Liver (tissue), 3 donors: ENCODE data around the gene RNASE3.

Experiments used
- FOXA2 ChIP-seq: IDR thresholded peaks from 2 replicates; pipeline ENCODE4 v1.6.1; 2016; ENCODE audit warnings: antibody characterized with exemption
- GABPA ChIP-seq, 2 donors: IDR thresholded peaks in 1 of 2; conservative IDR thresholded peaks in 1 of 2; 2 replicates each; pipeline ENCODE4 v1.6.1; 2016; ENCODE audit warnings: antibody characterized with exemption in 2 of 2, mild to moderate bottlenecking in 1 of 2, moderate library complexity in 1 of 2
- HNF4A ChIP-seq, 2 donors: conservative IDR thresholded peaks; 2 replicates each; pipeline ENCODE4 v1.6.1; 2016; ENCODE audit warnings: antibody characterized with exemption in 2 of 2, mild to moderate bottlenecking in 2 of 2
- JUND ChIP-seq, 2 donors: IDR thresholded peaks; 2 replicates each; pipeline ENCODE4 v1.6.1; 2016; ENCODE audit warnings: antibody characterized with exemption in 2 of 2
- SP1 ChIP-seq: IDR thresholded peaks from 2 replicates; pipeline ENCODE4 v1.6.1; 2018; ENCODE audit warnings: antibody characterized with exemption, mild to moderate bottlenecking
- TAF1 ChIP-seq: conservative IDR thresholded peaks from 2 replicates; pipeline ENCODE4 v1.6.1; 2016; ENCODE audit warnings: antibody characterized with exemption, mild to moderate bottlenecking
- YY1 ChIP-seq: IDR thresholded peaks from 2 replicates; pipeline ENCODE4 v1.6.1; 2016; ENCODE audit warnings: antibody characterized with exemption, mild to moderate bottlenecking
- TF ChIP-seq, protein P1 (sequence below): fragments of 150-350 bp; IDR thresholded peaks from 2 replicates; pipeline ENCODE4 v1.5.1; 2017; ENCODE audit warnings: improper control_type of control experiment, low read depth, low read length; ENCODE audit not compliant: missing input control
- TF ChIP-seq, protein P2 (sequence below): IDR thresholded peaks from 2 replicates; pipeline ENCODE4 v1.6.1; 2016; ENCODE audit warnings: antibody characterized with exemption, mild to moderate bottlenecking
- TF ChIP-seq, protein P3 (sequence below): IDR thresholded peaks from 2 replicates; pipeline ENCODE4 v1.6.1; 2016; ENCODE audit warnings: antibody characterized with exemption
- TF ChIP-seq, protein P4 (sequence below): IDR thresholded peaks from 2 replicates; pipeline ENCODE4 v1.6.1; 2016; ENCODE audit warnings: antibody characterized with exemption
- donor health status: healthy.
- donor health status: healthy.

DNA sequence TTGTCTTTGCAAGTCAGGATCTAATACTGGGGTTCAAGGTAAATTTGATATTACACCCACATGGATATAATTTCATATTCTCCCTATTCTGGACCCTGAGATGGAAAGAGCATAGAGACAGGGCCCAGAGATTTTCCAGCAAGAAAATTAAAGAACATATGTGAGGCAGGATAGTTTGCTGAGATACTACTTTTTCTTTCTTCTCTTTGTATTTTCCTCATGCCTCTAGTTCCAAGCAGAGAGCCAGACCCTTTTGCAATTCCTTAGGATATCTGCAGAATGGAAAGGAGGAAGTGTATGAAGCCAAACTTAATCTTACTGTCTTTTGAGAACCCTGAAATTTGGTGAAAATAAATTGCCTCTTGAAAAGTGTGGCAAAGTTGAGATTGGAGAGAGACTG lies 34.0 kb upstream of the RNASE3 start:
- TF ChIP-seq SP1 (no peak), GABPA (IDR thresholded peaks at IDR 0.05 in 1 of 2, conservative IDR thresholded peaks at IDR 0.05 in 1 of 2) (no peak), YY1 (no peak), TAF1 (no peak), FOXA2 (no peak), JUND (IDR thresholded peaks at IDR 0.05) (no peak), HNF4A (conservative IDR thresholded peaks at IDR 0.05) (no peak)
- TF ChIP-seq, protein P1, sequence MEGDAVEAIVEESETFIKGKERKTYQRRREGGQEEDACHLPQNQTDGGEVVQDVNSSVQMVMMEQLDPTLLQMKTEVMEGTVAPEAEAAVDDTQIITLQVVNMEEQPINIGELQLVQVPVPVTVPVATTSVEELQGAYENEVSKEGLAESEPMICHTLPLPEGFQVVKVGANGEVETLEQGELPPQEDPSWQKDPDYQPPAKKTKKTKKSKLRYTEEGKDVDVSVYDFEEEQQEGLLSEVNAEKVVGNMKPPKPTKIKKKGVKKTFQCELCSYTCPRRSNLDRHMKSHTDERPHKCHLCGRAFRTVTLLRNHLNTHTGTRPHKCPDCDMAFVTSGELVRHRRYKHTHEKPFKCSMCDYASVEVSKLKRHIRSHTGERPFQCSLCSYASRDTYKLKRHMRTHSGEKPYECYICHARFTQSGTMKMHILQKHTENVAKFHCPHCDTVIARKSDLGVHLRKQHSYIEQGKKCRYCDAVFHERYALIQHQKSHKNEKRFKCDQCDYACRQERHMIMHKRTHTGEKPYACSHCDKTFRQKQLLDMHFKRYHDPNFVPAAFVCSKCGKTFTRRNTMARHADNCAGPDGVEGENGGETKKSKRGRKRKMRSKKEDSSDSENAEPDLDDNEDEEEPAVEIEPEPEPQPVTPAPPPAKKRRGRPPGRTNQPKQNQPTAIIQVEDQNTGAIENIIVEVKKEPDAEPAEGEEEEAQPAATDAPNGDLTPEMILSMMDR, result no peak
- TF ChIP-seq, protein P2, sequence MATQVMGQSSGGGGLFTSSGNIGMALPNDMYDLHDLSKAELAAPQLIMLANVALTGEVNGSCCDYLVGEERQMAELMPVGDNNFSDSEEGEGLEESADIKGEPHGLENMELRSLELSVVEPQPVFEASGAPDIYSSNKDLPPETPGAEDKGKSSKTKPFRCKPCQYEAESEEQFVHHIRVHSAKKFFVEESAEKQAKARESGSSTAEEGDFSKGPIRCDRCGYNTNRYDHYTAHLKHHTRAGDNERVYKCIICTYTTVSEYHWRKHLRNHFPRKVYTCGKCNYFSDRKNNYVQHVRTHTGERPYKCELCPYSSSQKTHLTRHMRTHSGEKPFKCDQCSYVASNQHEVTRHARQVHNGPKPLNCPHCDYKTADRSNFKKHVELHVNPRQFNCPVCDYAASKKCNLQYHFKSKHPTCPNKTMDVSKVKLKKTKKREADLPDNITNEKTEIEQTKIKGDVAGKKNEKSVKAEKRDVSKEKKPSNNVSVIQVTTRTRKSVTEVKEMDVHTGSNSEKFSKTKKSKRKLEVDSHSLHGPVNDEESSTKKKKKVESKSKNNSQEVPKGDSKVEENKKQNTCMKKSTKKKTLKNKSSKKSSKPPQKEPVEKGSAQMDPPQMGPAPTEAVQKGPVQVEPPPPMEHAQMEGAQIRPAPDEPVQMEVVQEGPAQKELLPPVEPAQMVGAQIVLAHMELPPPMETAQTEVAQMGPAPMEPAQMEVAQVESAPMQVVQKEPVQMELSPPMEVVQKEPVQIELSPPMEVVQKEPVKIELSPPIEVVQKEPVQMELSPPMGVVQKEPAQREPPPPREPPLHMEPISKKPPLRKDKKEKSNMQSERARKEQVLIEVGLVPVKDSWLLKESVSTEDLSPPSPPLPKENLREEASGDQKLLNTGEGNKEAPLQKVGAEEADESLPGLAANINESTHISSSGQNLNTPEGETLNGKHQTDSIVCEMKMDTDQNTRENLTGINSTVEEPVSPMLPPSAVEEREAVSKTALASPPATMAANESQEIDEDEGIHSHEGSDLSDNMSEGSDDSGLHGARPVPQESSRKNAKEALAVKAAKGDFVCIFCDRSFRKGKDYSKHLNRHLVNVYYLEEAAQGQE, result no peak
- TF ChIP-seq, protein P3, sequence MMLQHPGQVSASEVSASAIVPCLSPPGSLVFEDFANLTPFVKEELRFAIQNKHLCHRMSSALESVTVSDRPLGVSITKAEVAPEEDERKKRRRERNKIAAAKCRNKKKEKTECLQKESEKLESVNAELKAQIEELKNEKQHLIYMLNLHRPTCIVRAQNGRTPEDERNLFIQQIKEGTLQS, result no peak
- TF ChIP-seq, protein P4, sequence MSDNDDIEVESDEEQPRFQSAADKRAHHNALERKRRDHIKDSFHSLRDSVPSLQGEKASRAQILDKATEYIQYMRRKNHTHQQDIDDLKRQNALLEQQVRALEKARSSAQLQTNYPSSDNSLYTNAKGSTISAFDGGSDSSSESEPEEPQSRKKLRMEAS, result no peak
